ENCODE data around the gene SMG7.

Gene SMG7

GRCh38 chr1:183433703-183434102 lies 38.6 kb upstream of the SMG7 start:
- TF ChIP-seq CTCF (IDR thresholded peaks at IDR 0.05; ENCODE audit: insufficient read depth, low read depth, low read length, missing control alignments): no peak
- no peak for DNase-seq (ENCODE audit: low read depth)
- H3K4me3 ChIP-seq (ENCODE audit: low read length): no peak overlapping the region

GRCh38 chr1:183435497-183435896 lies 36.8 kb upstream of the SMG7 start:
- DNase-seq (ENCODE audit: low read depth): no peak
- H3K4me3 ChIP-seq (ENCODE audit: low read length): no peak overlapping the region
- no peak for TF ChIP-seq CTCF (IDR thresholded peaks at IDR 0.05; ENCODE audit: insufficient read depth, low read depth, low read length, missing control alignments)

- DNase-seq (ENCODE audit: low read depth): no peak
- no peak overlapping the region for H3K4me3 ChIP-seq (ENCODE audit: low read length)
- no peak for TF ChIP-seq CTCF (IDR thresholded peaks at IDR 0.05; ENCODE audit: insufficient read depth, low read depth, low read length, missing control alignments)
Observed at GRCh38 chr1:183438060-183438459, 34.2 kb upstream of the SMG7 start.

- TF ChIP-seq CTCF (IDR thresholded peaks at IDR 0.05; ENCODE audit: insufficient read depth, low read depth, low read length, missing control alignments): no peak
- H3K4me3 ChIP-seq (ENCODE audit: low read length): no peak overlapping the region
- no peak for DNase-seq (ENCODE audit: low read depth)
Observed at GRCh38 chr1:183443011-183443410, 29.3 kb upstream of the SMG7 start.

GRCh38 chr1:183443466-183443865 lies 28.8 kb upstream of the SMG7 start:
- no peak overlapping the region for H3K4me3 ChIP-seq (ENCODE audit: low read length)
- no peak for DNase-seq (ENCODE audit: low read depth)
- no peak for TF ChIP-seq CTCF (IDR thresholded peaks at IDR 0.05; ENCODE audit: insufficient read depth, low read depth, low read length, missing control alignments)

GRCh38 chr1:183444243-183444642 lies 28.1 kb upstream of the SMG7 start:
- no peak overlapping the region for H3K4me3 ChIP-seq (ENCODE audit: low read length)
- DNase-seq (ENCODE audit: low read depth): peak; percentile 38
- TF ChIP-seq CTCF (IDR thresholded peaks at IDR 0.05; ENCODE audit: insufficient read depth, low read depth, low read length, missing control alignments): no peak

GRCh38 chr1:183449223-183449770 lies 23.0 kb upstream of the SMG7 start:
- no peak for DNase-seq (ENCODE audit: low read depth)
- no peak for TF ChIP-seq CTCF (IDR thresholded peaks at IDR 0.05; ENCODE audit: insufficient read depth, low read depth, low read length, missing control alignments)

More at GRCh38 chr1:183449223-183449770, 23.0 kb upstream of the SMG7 start:
- no peak overlapping the region for H3K4me3 ChIP-seq (ENCODE audit: low read length)
